Activated CD4-positive, alpha-beta T cell treated with anti-CD3 and anti-CD28 coated beads for 48 hours (primary cell): Measurements from ENCODE around the gene NEIL1.
A peak's percentile ranks its signal among the peaks of the same experiment; 100 is the strongest.
"Not testable (repeated sequence)": the region's sequence is repeated elsewhere in the genome, so short reads cannot be mapped to it uniquely, and the experiment has no call there.

Experiments
- DNase-seq: peaks from one replicate; pipeline ENCODE4 v3.0.0-alpha.2; 2020

Gene NEIL1

GRCh38 chr15:75335313-75335704 is 11.5 kb upstream of the NEIL1 start:
- no peak for DNase-seq

GRCh38 chr15:75335705-75336355 is 11.0 kb upstream of the NEIL1 start, which contains the start of gene COMMD4:
Gene COMMD4 (plus strand): TSS chr15:75336063. CDS start chr15:75336090, 27 bp downstream.
- DNase-seq = peak; percentile 93

GRCh38 chr15:75338661-75339240 is 8.1 kb upstream of the NEIL1 start:
- no peak for DNase-seq

- no peak for DNase-seq
Measured at GRCh38 chr15:75339531-75340240, 7.2 kb upstream of the NEIL1 start.

- no peak for DNase-seq
Measured at GRCh38 chr15:75342221-75342620, 4.6 kb upstream of the NEIL1 start.

- not testable (repeated sequence) for DNase-seq
Measured at GRCh38 chr15:75343953-75344352, 2.9 kb upstream of the NEIL1 start.

- DNase-seq = peak; percentile 54
Measured at GRCh38 chr15:75347222-75348033, 589 bp downstream of the NEIL1 start.

GRCh38 chr15:75348034-75348561 is 1.3 kb downstream of the NEIL1 start:
- DNase-seq = no peak

GRCh38 chr15:75348562-75349350 is 1.9 kb downstream of the NEIL1 start:
- no peak for DNase-seq

- DNase-seq = not testable (repeated sequence)
Measured at GRCh38 chr15:75349351-75349669, 2.5 kb downstream of the NEIL1 start.

GRCh38 chr15:75349851-75350588 is 3.2 kb downstream of the NEIL1 start:
- peak; percentile 79 for DNase-seq

- DNase-seq = no peak
Measured at GRCh38 chr15:75350601-75351361, 3.9 kb downstream of the NEIL1 start.

GRCh38 chr15:75352186-75353080 is 5.6 kb downstream of the NEIL1 start:
- no peak for DNase-seq

GRCh38 chr15:75353604-75354003 is 6.8 kb downstream of the NEIL1 start:
- DNase-seq = no peak

- DNase-seq = no peak
Measured at GRCh38 chr15:75354454-75354853, 7.6 kb downstream of the NEIL1 start.

GRCh38 chr15:75355369-75355768 is 8.5 kb downstream of the NEIL1 start:
- no peak for DNase-seq

GRCh38 chr15:75356006-75356405 is 9.2 kb downstream of the NEIL1 start:
- no peak for DNase-seq

- DNase-seq = no peak
Measured at GRCh38 chr15:75356517-75356916, 9.7 kb downstream of the NEIL1 start.

GRCh38 chr15:75357976-75358673 is 11.3 kb downstream of the NEIL1 start:
- no peak for DNase-seq
